Measurements from ENCODE around the gene ARL17A. TPM values are rescaled to one million over a fixed set of nuclear protein-coding genes. Genes with fewer than 3 reads are reported as not detected.

ARL17A gene
- total RNA-seq = 2.2 and 7.7 TPM in 2 replicates

DNA sequence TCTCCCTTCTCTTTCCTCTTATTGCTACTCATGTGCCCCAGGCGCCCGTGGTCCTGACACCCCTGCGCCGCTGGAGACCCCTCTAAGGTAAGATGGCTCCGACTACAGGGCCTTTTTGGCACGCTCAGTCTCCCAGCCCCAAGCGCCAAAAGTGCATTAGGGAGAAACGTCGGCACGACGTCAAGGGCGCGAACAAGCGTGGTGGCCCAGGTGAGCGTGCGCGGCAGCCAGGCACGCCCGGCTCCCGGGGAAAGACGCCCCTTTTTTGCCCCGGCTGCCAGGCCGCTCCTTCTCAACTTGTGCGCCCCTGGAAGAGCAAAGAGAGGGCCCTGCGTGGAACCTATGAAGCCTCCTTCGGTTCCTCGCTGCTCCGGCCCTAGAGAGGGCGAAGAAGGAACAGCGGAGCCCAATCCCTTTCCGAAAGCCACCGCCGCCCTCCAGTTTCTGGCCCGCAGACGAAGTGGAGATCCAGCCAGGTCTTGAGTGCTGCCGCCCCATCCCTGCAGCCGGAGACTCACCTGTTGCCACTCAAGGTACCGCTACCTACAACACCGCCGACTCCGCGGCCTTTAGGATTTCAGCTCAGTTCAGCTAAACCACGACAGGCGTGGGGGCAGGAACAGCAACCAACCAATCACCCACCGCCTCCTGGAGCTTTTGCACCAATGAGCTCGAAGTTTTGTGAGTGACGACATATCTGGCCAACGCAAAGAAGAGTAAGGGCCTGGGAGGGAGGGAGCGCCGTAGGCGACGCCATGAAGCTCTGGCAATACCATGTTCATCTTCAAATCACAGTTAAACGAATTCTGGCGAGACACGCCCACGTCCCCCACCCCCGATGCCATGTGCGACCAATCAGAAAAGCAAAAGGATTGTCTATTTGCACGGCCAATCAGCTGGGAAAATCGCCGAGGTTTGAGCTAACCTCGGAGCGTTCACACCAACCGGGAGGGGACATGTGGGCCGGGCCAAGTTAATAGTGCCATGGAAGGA, at the start of gene ARL17A:
Gene ARL17A, minus strand, starts transcription at position 609 of the 993 bp plus-strand sequence. CDS start 3,369 bp downstream, outside the sequence.

DNA sequence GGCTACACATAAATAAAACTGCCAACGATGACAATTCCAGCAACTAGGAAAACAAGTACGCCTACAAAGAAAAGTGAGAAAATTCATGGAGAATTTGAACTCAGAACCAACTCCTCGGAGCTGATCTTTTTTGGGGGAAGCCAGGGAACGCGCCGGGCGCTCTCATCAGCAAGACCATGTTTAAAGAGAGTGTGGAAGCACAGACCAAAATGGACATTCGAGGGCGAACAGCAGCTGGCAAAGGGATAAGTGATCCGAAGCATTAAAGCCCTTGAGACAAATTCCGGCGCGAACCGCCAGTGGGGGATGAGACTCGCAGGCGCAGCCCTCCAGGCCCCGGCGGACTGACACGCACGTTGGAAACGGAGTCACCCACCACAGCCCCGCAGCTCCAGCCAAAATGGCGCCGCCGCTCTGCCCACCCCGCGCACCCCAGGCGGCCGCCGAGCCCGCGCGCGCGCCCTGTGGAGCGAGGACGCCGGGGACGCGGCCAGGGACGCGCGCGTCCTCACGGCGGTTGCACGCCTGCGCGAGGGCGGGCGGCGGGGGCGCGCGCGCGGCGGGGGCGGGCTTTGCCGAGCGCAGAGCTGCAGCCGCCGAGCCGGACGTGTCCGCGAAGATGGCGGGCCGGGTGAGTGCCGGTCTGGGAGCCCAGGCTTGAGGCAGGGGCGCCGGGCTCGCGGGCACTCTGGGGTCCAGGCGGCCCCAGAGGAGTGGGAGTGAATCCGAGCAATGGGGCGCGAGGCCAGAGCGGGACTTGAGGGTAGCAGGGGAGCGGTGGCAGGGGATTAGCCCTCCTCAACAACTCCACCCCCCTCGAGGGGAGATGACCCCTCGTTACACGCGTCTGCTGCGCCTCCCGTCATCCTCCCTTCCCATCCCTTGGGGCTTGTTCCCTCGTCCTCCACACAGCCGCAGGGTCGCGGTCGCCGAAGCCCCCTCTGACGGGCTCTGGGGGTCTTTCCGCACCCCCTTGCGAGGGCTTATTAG, 11.0 kb upstream of the ARL17A start, which contains the start of gene NSF:
Gene NSF, plus strand, starts transcription at position 513 of the 990 bp plus-strand sequence. Its CDS starts 107 bp downstream, at position 620.

DNA sequence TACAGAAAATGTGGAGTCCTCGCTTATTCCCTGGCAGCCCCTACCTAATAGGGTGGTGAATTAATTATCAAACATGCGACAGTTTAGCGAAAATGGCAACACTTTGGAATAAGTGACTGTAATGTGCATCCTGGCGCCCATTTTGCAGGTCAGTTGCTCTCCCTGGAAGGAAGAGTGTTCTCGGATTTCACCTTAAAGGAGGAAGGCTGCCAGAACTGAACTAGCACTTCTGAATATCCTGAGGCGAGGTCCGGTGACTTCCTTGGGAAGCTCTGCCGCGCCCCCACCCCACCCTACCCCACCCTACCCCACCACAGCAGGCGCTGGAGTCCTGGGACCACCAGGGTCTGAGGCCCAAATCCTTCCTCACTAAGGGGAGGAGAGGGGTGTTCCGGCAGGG, 67.3 kb downstream of the ARL17A start, which contains the start of gene LRRC37A2:
Gene LRRC37A2, plus strand, starts transcription at position 301 of the 400 bp plus-strand sequence. CDS start 245 bp downstream, outside the sequence.

Other genes starting within 250 kb of the ARL17A start
- gene ARL17B, start 217.9 kb downstream of the ARL17A start, total RNA-seq = 8.5 and 9.3 TPM in 2 replicates
- 1.9 and 11.2 TPM in 2 replicates for gene LRRC37A2, start 67.2 kb downstream of the ARL17A start, total RNA-seq
- gene NSF, start 11.0 kb upstream of the ARL17A start, total RNA-seq = 18.8 and 20.8 TPM in 2 replicates
- gene WNT3, start 239.0 kb upstream of the ARL17A start, total RNA-seq = 0.32 and 0.65 TPM in 2 replicates